ENCODE measurements around the gene DDX39B. TPM values are rescaled to one million over a fixed set of nuclear protein-coding genes. Genes with fewer than 3 reads are reported as not detected.

The DDX39B gene
- total RNA-seq, 1 experiment from 2014 or later, result 813 TPM

DNA sequence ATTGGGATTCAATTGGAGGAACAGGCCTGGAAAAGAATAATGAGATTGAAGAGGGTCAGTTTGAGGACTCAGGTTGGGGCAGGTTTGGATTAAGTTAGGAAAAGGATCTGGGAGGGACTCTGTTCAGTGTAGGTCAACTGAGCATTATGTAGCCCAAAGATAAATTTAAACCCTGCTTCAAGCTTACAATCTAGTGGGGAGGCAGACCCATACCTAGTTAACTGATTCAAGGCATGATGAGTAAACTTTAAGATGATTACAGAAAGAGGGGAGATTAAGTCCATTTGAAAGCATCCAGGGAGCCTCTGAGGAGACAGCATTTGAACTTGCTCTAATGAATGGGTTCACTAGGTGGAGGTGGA is 18.9 kb upstream of the DDX39B start:
- Histone ChIP-seq H3K27ac (ENCODE audit: insufficient read length, low read depth, low read length) (no peak overlapping the region), H3K4me2 (ENCODE audit: insufficient read depth, insufficient read length, low read length) (no peak overlapping the region), H2BK12ac (ENCODE audit: insufficient read length, low read depth, low read length) (no peak overlapping the region), H3K23me2 (ENCODE audit: insufficient read length, low read depth, low read length, poor library complexity, severe bottlenecking) (no peaks in the 10 kb centered on the region), H3K79me2 (ENCODE audit: insufficient read depth, low read length) (no peaks in the 10 kb centered on the region), H3K4me1 (ENCODE audit: insufficient read depth, low read length) (peaks cover 4% of the 10 kb centered on the region; the same call in 1 of the 2 replicates), H3K14ac (ENCODE audit: insufficient read depth, low read length) (no peak overlapping the region), H3T11ph (ENCODE audit: low read length) (no peak overlapping the region), H3K56ac (ENCODE audit: insufficient read length, low read depth, low read length) (no peak overlapping the region), H4K5ac (ENCODE audit: insufficient read length, low read depth, low read length) (no peak overlapping the region), H3K79me1 (ENCODE audit: insufficient read depth, low read depth, low read length, poor library complexity, severe bottlenecking) (no peaks in the 10 kb centered on the region), H2BK20ac (ENCODE audit: low read depth, low read length, poor library complexity, severe bottlenecking) (no peak overlapping the region), H2BK120ac (ENCODE audit: low read depth, low read length, poor library complexity, severe bottlenecking) (no peak overlapping the region), H4K8ac (replicated peaks; ENCODE audit: insufficient read length, low read depth, low read length) (no peak overlapping the region), H2AFZ (ENCODE audit: low read length) (no peak overlapping the region), H3K9ac (ENCODE audit: extremely low read depth, insufficient read length, low read length) (no peak overlapping the region), H2BK5ac (ENCODE audit: insufficient read length, low read length) (no peak overlapping the region), H3K4ac (ENCODE audit: low read depth, low read length) (no peak overlapping the region), H3K9me3 (ENCODE audit: control insufficient read depth, low read depth, low read length) (no peaks in the 10 kb centered on the region), H2AK5ac (ENCODE audit: insufficient read length, low read length) (no peak overlapping the region), H3K18ac (ENCODE audit: insufficient read length, low read depth, low read length) (no peak overlapping the region), H2BK15ac (ENCODE audit: low read depth, low read length) (no peak overlapping the region), H4K20me1 (ENCODE audit: control insufficient read depth, insufficient read depth, insufficient read length) (no peaks in the 10 kb centered on the region), H4K91ac (ENCODE audit: insufficient read length, low read depth, low read length) (no peak overlapping the region), H3K23ac (ENCODE audit: insufficient read length, low read depth, low read length) (no peak overlapping the region), H3K27me3 (ENCODE audit: insufficient read depth, low read length) (no peaks in the 10 kb centered on the region)
- Mint-ChIP-seq H3K4me1 (peaks cover 4 to 18% of the 10 kb centered on the region in 2 experiments; a peak in 3 of 4 replicates), H3K4me3 (no peak overlapping the region), H3K36me3 (ENCODE audit: insufficient read depth in 1 of 3, low read depth in 3 of 3) (peaks cover 14 to 39% (median 26%) of the 10 kb centered on the region in 3 experiments; a peak in 6 of 7 replicates), H3K27me3 (ENCODE audit: low read depth) (no peaks in the 10 kb centered on the region), H3K27ac (peak overlapping the region in 1 of 3 experiments; percentile 26; a peak in 1 of 7 replicates), H3K9me3 (no peaks in the 10 kb centered on the region)
- TF ChIP-seq, protein P1, sequence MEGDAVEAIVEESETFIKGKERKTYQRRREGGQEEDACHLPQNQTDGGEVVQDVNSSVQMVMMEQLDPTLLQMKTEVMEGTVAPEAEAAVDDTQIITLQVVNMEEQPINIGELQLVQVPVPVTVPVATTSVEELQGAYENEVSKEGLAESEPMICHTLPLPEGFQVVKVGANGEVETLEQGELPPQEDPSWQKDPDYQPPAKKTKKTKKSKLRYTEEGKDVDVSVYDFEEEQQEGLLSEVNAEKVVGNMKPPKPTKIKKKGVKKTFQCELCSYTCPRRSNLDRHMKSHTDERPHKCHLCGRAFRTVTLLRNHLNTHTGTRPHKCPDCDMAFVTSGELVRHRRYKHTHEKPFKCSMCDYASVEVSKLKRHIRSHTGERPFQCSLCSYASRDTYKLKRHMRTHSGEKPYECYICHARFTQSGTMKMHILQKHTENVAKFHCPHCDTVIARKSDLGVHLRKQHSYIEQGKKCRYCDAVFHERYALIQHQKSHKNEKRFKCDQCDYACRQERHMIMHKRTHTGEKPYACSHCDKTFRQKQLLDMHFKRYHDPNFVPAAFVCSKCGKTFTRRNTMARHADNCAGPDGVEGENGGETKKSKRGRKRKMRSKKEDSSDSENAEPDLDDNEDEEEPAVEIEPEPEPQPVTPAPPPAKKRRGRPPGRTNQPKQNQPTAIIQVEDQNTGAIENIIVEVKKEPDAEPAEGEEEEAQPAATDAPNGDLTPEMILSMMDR (conservative IDR thresholded peaks at IDR 0.05), result no peak
- DNase-seq, result no peak
